SK-N-SH treated with all-trans-retinoic acid at 6 μM for 48 hours (cell line): Measurements from ENCODE around the gene TBCE.

Experiments
- ATAC-seq: fragments of 200-7000 bp; cut with Tn5 transposase; 3 replicates; pipeline ENCODE4 v1.9.1; 2020; ENCODE audit warnings: mild to moderate bottlenecking, moderate library complexity
- ARNTL ChIP-seq: fragments of 450-650 bp; formaldehyde crosslinking; IDR thresholded peaks from 2 replicates; pipeline ENCODE4 v1.5.0; 2020; ENCODE audit warnings: low read depth, mild to moderate bottlenecking, moderate library complexity, borderline replicate concordance
- BACH2 ChIP-seq: fragments of 250-450 bp; sonication (Bioruptor Pico); IDR thresholded peaks from 2 replicates; pipeline ENCODE4 v1.9.0; 2021; ENCODE audit warnings: mild to moderate bottlenecking, borderline replicate concordance
- CSDC2 ChIP-seq: fragments of 250-450 bp; sonication (Bioruptor Pico); IDR thresholded peaks from 2 replicates; pipeline ENCODE4 v1.5.0; 2020; ENCODE audit warnings: mild to moderate bottlenecking, moderate library complexity
- GLIS3 ChIP-seq: fragments of 250-450 bp; sonication (Bioruptor Pico); IDR thresholded peaks from 2 replicates; pipeline ENCODE4 v1.5.0; 2020; ENCODE audit warnings: mild to moderate bottlenecking, moderate library complexity
- ISL1 ChIP-seq: fragments of 250-450 bp; sonication (Bioruptor Pico); IDR thresholded peaks from 2 replicates; pipeline ENCODE4 v2.1.2; 2022; ENCODE audit warnings: mild to moderate bottlenecking, moderate library complexity
- OSR1 ChIP-seq: fragments of 250-450 bp; sonication (Bioruptor Pico); IDR thresholded peaks from 2 replicates; pipeline ENCODE4 v1.8.0; 2022; ENCODE audit warnings: moderate library complexity, mild to moderate bottlenecking, inconsistent platforms
- PPARA ChIP-seq: fragments of 250-450 bp; sonication (Bioruptor Pico); IDR thresholded peaks from 2 replicates; pipeline ENCODE4 v1.5.0; 2020; ENCODE audit warnings: mild to moderate bottlenecking, borderline replicate concordance
- RARB ChIP-seq: fragments of 250-450 bp; sonication (Bioruptor Pico); IDR thresholded peaks from 2 replicates; pipeline ENCODE4 v1.8.0; 2021; ENCODE audit warnings: mild to moderate bottlenecking, moderate library complexity
- SNAI2 ChIP-seq: fragments of 250-450 bp; sonication (Bioruptor Pico); IDR thresholded peaks from 2 replicates; pipeline ENCODE4 v1.5.0; 2020; ENCODE audit warnings: mild to moderate bottlenecking, moderate library complexity
- TCF4 ChIP-seq: fragments of 250-450 bp; sonication (Bioruptor Pico); IDR thresholded peaks from 2 replicates; pipeline ENCODE4 v1.8.0; 2021; ENCODE audit warnings: mild to moderate bottlenecking, moderate library complexity, borderline replicate concordance
- ZFP3 ChIP-seq: fragments of 250-450 bp; sonication (Bioruptor Pico); IDR thresholded peaks from 2 replicates; pipeline ENCODE4 v1.5.0; 2020; ENCODE audit warnings: mild to moderate bottlenecking, moderate library complexity
- ZFP30 ChIP-seq: fragments of 450-650 bp; formaldehyde crosslinking; IDR thresholded peaks from 2 replicates; pipeline ENCODE4 v1.5.0; 2022; ENCODE audit warnings: mild to moderate bottlenecking, moderate library complexity
- ZNF565 ChIP-seq: fragments of 450-650 bp; formaldehyde crosslinking; conservative IDR thresholded peaks from 2 replicates; pipeline ENCODE4 v1.5.0; 2020; ENCODE audit warnings: low read depth, mild to moderate bottlenecking, moderate library complexity
- TF ChIP-seq, protein P1 (sequence below): fragments of 250-450 bp; sonication (Bioruptor Pico); IDR thresholded peaks from 2 replicates; pipeline ENCODE4 v1.5.0; 2020; ENCODE audit warnings: mild to moderate bottlenecking, moderate library complexity
- TF ChIP-seq, protein P2 (sequence below): fragments of 250-450 bp; sonication (Bioruptor Pico); IDR thresholded peaks from 2 replicates; pipeline ENCODE4 v1.8.0; 2020; ENCODE audit warnings: mild to moderate bottlenecking, moderate library complexity, borderline replicate concordance
- TF ChIP-seq, protein P3 (sequence below): fragments of 250-450 bp; sonication (Bioruptor Pico); IDR thresholded peaks from 2 replicates; pipeline ENCODE4 v1.8.0; 2021; ENCODE audit warnings: low read depth, mild to moderate bottlenecking, moderate library complexity, borderline replicate concordance
- TF ChIP-seq, protein P4 (sequence below): fragments of 250-450 bp; sonication (Bioruptor Pico); IDR thresholded peaks from 2 replicates; pipeline ENCODE4 v1.5.1; 2021; ENCODE audit warnings: mild to moderate bottlenecking, moderate library complexity
- TF ChIP-seq, protein P5 (sequence below): fragments of 250-450 bp; sonication (Bioruptor Pico); IDR thresholded peaks from 2 replicates; pipeline ENCODE4 v1.5.1; 2020; ENCODE audit warnings: low read depth, mild to moderate bottlenecking, moderate library complexity

The TBCE gene

DNA sequence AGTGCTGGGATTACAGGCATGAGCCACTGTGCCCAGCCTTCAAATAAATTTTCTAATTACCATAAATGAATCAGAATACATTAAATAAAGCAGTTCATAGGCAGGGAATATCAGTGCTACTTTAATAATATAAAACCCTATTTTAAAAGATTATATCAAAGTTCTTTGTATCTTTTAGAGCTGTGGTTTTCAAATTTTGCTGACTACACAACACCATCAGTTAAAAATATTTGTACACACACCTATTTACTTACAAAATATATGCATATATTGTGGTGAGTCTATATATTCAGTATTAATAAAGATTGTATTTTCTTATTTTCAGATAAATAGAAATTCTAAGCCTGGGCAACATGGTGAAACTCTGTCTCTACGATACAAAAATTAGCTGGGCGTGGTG lies 118.3 kb downstream of the TBCE start:
- ATAC-seq: no peak
- TF ChIP-seq, protein P1, sequence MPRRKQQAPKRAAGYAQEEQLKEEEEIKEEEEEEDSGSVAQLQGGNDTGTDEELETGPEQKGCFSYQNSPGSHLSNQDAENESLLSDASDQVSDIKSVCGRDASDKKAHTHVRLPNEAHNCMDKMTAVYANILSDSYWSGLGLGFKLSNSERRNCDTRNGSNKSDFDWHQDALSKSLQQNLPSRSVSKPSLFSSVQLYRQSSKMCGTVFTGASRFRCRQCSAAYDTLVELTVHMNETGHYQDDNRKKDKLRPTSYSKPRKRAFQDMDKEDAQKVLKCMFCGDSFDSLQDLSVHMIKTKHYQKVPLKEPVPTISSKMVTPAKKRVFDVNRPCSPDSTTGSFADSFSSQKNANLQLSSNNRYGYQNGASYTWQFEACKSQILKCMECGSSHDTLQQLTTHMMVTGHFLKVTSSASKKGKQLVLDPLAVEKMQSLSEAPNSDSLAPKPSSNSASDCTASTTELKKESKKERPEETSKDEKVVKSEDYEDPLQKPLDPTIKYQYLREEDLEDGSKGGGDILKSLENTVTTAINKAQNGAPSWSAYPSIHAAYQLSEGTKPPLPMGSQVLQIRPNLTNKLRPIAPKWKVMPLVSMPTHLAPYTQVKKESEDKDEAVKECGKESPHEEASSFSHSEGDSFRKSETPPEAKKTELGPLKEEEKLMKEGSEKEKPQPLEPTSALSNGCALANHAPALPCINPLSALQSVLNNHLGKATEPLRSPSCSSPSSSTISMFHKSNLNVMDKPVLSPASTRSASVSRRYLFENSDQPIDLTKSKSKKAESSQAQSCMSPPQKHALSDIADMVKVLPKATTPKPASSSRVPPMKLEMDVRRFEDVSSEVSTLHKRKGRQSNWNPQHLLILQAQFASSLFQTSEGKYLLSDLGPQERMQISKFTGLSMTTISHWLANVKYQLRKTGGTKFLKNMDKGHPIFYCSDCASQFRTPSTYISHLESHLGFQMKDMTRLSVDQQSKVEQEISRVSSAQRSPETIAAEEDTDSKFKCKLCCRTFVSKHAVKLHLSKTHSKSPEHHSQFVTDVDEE (CRISPR knock-in tag): no peak
- TF ChIP-seq RARB (CRISPR knock-in tag) (no peak), CSDC2 (no peak), PPARA (CRISPR knock-in tag) (no peak), GLIS3 (CRISPR knock-in tag) (no peak), TCF4 (no peak), ZNF565 (CRISPR knock-in tag) (no peak), ZFP3 (CRISPR knock-in tag) (no peak), ZFP30 (no peak), OSR1 (CRISPR knock-in tag) (no peak), SNAI2 (CRISPR knock-in tag) (no peak), BACH2 (CRISPR knock-in tag) (no peak), ARNTL (no peak), ISL1 (no peak)
- TF ChIP-seq, protein P2, sequence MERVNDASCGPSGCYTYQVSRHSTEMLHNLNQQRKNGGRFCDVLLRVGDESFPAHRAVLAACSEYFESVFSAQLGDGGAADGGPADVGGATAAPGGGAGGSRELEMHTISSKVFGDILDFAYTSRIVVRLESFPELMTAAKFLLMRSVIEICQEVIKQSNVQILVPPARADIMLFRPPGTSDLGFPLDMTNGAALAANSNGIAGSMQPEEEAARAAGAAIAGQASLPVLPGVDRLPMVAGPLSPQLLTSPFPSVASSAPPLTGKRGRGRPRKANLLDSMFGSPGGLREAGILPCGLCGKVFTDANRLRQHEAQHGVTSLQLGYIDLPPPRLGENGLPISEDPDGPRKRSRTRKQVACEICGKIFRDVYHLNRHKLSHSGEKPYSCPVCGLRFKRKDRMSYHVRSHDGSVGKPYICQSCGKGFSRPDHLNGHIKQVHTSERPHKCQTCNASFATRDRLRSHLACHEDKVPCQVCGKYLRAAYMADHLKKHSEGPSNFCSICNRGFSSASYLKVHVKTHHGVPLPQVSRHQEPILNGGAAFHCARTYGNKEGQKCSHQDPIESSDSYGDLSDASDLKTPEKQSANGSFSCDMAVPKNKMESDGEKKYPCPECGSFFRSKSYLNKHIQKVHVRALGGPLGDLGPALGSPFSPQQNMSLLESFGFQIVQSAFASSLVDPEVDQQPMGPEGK (CRISPR knock-in tag): no peak
- TF ChIP-seq, protein P3, sequence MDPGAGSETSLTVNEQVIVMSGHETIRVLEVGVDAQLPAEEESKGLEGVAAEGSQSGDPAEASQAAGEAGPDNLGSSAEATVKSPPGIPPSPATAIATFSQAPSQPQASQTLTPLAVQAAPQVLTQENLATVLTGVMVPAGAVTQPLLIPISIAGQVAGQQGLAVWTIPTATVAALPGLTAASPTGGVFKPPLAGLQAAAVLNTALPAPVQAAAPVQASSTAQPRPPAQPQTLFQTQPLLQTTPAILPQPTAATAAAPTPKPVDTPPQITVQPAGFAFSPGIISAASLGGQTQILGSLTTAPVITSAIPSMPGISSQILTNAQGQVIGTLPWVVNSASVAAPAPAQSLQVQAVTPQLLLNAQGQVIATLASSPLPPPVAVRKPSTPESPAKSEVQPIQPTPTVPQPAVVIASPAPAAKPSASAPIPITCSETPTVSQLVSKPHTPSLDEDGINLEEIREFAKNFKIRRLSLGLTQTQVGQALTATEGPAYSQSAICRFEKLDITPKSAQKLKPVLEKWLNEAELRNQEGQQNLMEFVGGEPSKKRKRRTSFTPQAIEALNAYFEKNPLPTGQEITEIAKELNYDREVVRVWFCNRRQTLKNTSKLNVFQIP (CRISPR knock-in tag): no peak
- TF ChIP-seq, protein P4, sequence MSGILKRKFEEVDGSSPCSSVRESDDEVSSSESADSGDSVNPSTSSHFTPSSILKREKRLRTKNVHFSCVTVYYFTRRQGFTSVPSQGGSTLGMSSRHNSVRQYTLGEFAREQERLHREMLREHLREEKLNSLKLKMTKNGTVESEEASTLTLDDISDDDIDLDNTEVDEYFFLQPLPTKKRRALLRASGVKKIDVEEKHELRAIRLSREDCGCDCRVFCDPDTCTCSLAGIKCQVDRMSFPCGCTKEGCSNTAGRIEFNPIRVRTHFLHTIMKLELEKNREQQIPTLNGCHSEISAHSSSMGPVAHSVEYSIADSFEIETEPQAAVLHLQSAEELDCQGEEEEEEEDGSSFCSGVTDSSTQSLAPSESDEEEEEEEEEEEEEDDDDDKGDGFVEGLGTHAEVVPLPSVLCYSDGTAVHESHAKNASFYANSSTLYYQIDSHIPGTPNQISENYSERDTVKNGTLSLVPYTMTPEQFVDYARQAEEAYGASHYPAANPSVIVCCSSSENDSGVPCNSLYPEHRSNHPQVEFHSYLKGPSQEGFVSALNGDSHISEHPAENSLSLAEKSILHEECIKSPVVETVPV (CRISPR knock-in tag): no peak
- TF ChIP-seq, all 23 proteins: peak for 0

DNA sequence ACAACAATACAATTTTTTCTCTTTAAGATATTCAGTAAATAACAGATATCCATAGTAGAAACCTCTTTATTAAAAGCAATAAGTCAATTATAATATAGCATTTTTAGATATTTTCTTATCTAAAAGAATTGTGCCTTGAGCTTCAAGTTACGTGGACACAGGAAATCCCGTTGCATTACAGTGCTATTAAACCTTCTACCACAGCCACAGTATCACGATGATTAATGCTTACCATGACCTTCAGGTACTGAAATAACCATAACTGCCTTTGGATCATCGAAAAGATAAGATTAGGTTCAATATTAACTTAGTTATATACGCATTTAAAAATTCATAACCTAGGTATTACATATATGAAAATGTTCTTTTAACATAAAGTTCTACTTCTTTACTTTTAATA lies 119.1 kb downstream of the TBCE start:
- TF ChIP-seq, protein P5, sequence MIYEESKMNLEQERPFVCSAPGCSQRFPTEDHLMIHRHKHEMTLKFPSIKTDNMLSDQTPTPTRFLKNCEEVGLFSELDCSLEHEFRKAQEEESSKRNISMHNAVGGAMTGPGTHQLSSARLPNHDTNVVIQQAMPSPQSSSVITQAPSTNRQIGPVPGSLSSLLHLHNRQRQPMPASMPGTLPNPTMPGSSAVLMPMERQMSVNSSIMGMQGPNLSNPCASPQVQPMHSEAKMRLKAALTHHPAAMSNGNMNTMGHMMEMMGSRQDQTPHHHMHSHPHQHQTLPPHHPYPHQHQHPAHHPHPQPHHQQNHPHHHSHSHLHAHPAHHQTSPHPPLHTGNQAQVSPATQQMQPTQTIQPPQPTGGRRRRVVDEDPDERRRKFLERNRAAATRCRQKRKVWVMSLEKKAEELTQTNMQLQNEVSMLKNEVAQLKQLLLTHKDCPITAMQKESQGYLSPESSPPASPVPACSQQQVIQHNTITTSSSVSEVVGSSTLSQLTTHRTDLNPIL (CRISPR knock-in tag): no peak
- TF ChIP-seq, protein P3 (CRISPR knock-in tag): no peak
- TF ChIP-seq TCF4: no peak
- TF ChIP-seq GLIS3 (CRISPR knock-in tag): no peak
- TF ChIP-seq, protein P4 (CRISPR knock-in tag): no peak
- no peak for TF ChIP-seq SNAI2 (CRISPR knock-in tag)
- no peak for TF ChIP-seq ARNTL
- TF ChIP-seq, all 23 proteins: peak for 0
- ATAC-seq: no peak
